ENCODE results near the gene KDM1A.
"Not testable (repeated sequence)": the region's sequence is repeated elsewhere in the genome, so short reads cannot be mapped to it uniquely, and the experiment has no call there.

KDM1A gene

DNA sequence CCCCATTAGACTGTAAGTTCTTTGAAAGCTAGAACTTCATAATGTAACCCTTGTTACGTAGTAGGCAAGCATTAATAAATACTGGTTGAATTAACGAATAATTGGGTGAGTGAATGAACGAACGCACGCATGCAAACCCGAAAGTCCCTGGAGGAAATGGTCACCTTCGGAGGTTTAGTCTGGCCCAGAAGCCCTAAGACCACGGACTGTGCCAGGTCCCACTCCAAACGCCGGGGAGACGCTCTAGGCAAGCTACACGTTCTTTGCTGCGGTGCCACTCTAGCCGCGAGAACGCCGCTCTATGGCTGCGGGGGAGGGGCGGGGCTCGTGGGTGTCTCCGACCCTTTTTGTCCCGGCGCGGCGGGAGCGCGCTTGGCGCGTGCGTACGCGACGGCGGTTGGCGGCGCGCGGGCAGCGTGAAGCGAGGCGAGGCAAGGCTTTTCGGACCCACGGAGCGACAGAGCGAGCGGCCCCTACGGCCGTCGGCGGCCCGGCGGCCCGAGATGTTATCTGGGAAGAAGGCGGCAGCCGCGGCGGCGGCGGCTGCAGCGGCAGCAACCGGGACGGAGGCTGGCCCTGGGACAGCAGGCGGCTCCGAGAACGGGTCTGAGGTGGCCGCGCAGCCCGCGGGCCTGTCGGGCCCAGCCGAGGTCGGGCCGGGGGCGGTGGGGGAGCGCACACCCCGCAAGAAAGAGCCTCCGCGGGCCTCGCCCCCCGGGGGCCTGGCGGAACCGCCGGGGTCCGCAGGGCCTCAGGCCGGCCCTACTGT is at the start of gene KDM1A:
Gene KDM1A, plus strand, starts transcription at position 375 of the 769 bp plus-strand sequence. Its CDS starts 129 bp downstream, at position 504.
- DNase-seq (ENCODE audit: low read depth in 2 of 3, low spot score in 2 of 3), result peak; percentile 79 to 91 (median 84)

- DNase-seq (ENCODE audit: low read depth in 2 of 3, low spot score in 2 of 3), result no peak
Measured at GRCh38 chr1:22970096-22970495, 49.2 kb upstream of the KDM1A start.

DNA sequence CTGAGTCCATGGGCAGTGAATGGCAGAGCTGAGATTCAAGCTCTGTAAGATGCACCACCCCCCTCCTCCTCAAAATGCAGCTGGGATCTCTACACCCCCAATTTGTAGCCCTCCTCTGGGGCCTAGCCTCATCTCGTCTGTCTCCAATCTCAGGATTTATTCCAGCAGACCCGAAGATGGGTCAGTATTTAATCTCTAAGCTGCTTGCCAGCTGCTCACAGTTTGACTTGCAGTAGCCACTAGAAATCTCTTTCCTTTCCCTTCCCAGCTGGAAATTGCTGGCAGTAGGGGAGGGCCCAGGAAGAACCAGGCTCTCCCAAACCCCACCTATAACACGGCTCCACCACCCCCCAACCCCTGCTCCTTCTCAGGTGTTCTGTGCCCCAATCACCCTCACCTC is 48.1 kb upstream of the KDM1A start:
- DNase-seq (ENCODE audit: low read depth in 2 of 3, low spot score in 2 of 3), result no peak

DNA sequence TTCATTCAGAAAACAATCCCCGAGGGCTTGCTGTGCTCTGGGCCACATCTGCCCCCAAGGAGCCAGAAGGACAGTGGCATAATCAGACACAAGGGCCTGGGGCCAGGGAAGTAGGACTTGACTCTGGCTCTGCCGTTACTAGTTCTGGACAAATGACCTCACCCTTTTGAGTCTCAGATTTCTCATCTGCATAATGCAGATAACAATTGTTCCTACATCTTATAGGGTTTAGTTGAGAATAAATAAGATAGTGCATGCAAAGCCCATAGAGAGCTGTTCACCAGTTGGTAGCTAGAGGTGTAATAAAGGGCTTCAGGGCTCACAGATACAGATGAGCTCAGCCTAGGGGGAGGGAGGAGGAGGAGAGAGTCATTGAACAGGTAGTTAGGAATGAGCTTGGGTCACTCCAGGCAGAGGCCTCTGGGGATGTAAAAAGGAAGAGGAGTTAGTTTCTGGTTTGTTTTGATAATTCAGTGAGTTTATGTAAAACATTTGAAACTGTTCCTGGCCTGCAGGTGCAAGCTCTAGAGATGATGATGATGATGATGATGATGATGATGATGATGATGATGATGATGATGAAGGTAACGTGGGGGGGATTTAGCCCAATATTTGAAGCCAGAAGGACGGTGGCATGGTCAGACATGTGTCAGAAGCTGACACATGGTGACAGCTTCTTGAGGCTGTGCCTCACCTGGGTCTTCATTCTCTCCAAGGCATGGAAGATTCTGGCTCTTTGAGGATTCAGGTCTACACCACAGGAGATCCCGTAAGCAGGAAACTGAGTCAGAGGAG is 47.5 kb upstream of the KDM1A start:
- DNase-seq (ENCODE audit: low read depth in 2 of 3, low spot score in 2 of 3), result no peak

DNA sequence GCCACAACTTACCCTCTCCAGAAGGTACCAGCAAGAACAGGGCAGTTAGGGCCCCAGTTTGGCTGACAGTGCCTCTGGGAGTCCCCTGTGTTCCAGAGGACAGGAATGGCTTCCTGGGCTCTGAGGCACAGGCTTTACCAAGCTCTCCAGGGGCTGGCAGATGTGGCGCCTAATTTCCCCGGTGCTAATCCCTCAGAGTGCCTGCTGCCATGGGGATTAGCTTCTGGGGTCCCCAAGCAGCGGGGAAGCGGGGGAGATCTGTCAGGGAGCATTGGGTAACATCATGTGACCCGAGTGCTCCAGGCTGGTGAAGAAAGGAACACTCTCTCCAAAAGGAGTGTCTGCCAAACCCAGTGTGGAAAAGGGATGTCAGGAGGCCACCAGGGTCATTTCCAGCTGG is 46.5 kb upstream of the KDM1A start, which contains the start of gene LACTBL1:
Gene LACTBL1, minus strand, starts transcription at position 107 of the 400 bp plus-strand sequence. CDS start 550 bp downstream, outside the sequence.
- DNase-seq (ENCODE audit: low read depth in 2 of 3, low spot score in 2 of 3), result no peak

- no peak for DNase-seq (ENCODE audit: low read depth in 2 of 3, low spot score in 2 of 3)
Measured at GRCh38 chr1:22975694-22976093, 43.6 kb upstream of the KDM1A start.

DNA sequence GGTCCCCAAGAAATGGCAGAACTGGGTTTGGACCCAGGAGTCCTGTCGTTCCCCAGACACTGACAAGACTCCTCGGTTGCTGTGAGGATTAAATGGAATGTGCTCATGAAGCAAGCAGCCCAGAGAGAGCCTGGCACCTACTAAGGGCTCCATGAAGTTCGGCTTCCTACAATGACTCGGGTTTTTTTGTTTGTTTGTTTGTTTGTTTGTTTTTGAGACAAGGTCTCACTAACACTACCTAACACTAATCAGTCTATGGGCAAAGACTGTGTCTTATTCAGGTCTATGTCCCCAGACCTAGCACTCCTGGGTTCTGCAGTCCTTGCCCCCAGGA is 43.2 kb upstream of the KDM1A start:
- DNase-seq (ENCODE audit: low read depth in 2 of 3, low spot score in 2 of 3), result no peak

DNA sequence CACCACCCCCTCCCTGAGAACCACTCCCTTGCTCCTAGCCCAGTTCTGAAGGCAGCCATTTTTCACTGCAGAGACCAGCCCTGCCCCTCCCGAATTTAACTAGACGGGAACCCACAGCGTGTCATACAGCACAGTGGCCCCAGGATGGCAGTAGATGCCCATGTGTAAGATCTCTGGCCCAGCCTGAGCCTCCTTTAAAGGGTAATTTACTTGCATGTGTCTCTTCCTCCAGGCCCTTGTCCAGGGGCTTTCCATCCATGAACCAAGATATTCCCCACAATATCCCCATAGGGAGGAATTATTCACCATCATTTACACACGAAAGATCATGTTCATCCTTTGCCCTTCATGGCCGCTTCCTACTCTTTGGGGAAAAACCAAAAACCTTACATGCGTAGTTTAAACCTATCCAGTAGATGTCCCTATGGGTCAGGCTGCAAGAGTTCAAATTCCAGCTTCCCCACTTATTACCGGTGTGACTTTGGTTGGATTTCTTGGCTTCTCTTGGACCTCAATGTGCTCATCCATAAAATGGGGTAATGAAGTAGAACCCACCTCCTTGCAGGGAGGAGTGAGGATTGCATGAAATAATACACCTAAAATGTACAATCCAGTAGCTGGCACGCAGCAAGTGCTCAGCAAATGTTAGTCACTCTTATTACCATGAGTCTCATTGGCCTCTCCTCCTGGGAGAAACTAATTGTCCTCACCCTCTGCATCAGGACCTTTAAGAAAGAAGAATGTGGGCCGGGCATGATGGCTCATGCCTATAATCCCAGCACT is 42.6 kb upstream of the KDM1A start:
- DNase-seq (ENCODE audit: low read depth in 2 of 3, low spot score in 2 of 3), result peak in 1 of 3 experiments; percentile 24

GRCh38 chr1:22978299-22978698 is 41.0 kb upstream of the KDM1A start:
- no peak for DNase-seq (ENCODE audit: low read depth in 2 of 3, low spot score in 2 of 3)

- not testable (repeated sequence) for DNase-seq (ENCODE audit: low read depth in 2 of 3, low spot score in 2 of 3)
Measured at GRCh38 chr1:22980471-22980790, 38.8 kb upstream of the KDM1A start.

- DNase-seq (ENCODE audit: low read depth in 2 of 3, low spot score in 2 of 3), result no peak
Measured at GRCh38 chr1:22983944-22984343, 35.3 kb upstream of the KDM1A start.

DNA sequence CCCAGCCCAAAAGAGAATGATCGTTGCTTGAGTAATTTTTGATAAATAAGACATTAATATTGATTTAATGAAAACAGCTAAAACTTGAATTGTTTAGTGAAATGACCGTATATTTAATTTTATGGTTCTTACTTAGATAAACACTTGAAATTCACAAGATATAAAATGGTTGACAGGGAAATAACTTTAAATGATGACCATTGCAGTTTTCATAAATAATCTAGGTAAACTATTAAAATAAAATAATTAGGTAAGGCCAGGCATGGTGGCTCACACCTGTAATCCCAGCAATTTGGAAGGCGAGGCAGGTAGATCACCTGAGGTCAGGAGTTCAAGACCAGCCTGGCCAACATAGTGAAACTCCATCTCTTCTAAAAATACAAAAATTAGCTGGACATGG is 26.9 kb upstream of the KDM1A start:
- DNase-seq (ENCODE audit: low read depth in 2 of 3, low spot score in 2 of 3), result not testable (repeated sequence)

- not testable (repeated sequence) for DNase-seq (ENCODE audit: low read depth in 2 of 3, low spot score in 2 of 3)
Measured at GRCh38 chr1:22993220-22993795, 26.0 kb upstream of the KDM1A start.

- DNase-seq (ENCODE audit: low read depth in 2 of 3, low spot score in 2 of 3), result no peak
Measured at GRCh38 chr1:22995774-22996173, 23.5 kb upstream of the KDM1A start.

- not testable (repeated sequence) for DNase-seq (ENCODE audit: low read depth in 2 of 3, low spot score in 2 of 3)
Measured at GRCh38 chr1:22997528-22997927, 21.7 kb upstream of the KDM1A start.

GRCh38 chr1:23000133-23000532 is 19.1 kb upstream of the KDM1A start:
- not testable (repeated sequence) for DNase-seq (ENCODE audit: low read depth in 2 of 3, low spot score in 2 of 3)

- not testable (repeated sequence) for DNase-seq (ENCODE audit: low read depth in 2 of 3, low spot score in 2 of 3)
Measured at GRCh38 chr1:23002218-23002617, 17.1 kb upstream of the KDM1A start.

DNA sequence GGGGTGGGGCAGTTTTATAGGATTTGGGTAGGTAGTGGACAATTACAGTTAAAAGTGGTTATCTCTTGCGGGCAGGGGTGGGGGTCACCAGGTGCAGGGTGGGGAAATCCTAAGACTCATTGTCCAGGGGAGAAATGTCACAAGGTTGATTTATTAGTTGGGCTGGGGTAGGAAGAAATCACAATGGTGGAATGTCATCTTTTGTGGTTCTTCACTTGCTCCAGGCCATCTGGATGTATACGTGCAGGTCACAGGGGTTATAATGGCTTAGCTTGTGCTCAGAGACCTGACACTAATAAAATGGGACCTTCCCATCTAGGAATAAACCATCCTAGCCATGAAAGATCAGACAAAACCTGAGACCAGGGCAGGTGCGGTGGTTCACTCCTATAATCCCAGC is 15.2 kb upstream of the KDM1A start:
- no peak for DNase-seq (ENCODE audit: low read depth in 2 of 3, low spot score in 2 of 3)

DNA sequence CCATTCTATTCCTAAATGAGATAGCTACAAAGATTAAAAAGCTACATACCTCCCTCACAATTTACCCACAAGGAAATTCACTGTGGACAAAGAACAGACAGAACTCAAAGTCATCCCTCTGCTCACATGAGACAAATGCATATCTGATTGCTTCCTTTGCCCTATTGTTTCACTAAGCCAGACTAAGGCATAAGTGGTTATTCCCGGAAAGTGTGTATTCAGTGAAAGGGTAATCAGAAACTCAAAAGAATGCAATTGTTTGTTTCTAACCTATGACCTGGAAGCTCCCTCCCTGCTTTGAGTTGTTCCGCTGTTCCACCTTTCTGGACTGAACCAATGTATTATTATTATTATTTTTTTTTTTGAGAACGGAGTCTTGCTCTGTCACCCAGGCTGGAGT is 14.5 kb upstream of the KDM1A start:
- DNase-seq (ENCODE audit: low read depth in 2 of 3, low spot score in 2 of 3), result not testable (repeated sequence)

- no peak for DNase-seq (ENCODE audit: low read depth in 2 of 3, low spot score in 2 of 3)
Measured at GRCh38 chr1:23007106-23007505, 12.2 kb upstream of the KDM1A start.

GRCh38 chr1:23008901-23009300 is 10.4 kb upstream of the KDM1A start:
- DNase-seq (ENCODE audit: low read depth in 2 of 3, low spot score in 2 of 3), result no peak

Measured in activated CD8-positive, alpha-beta memory T cell treated with anti-CD3 and anti-CD28 coated beads for 48 hours (primary cell).